Bronchial epithelial cell (primary cell): Measurements from ENCODE around the gene ABITRAM. TPM values are rescaled to one million over a fixed set of nuclear protein-coding genes. Genes with fewer than 3 reads are reported as not detected.
A peak's percentile ranks its signal among the peaks of the same experiment; 100 is the strongest.

Experiments used
- DNase-seq: peaks from one replicate; pipeline ENCODE4 v3.0.0-alpha.2; 2010; ENCODE audit warnings: low read depth
- FAIRE-seq: peaks from 2 replicates; lab custom pipeline; 2011; peaks lifted over from hg19 to GRCh38; lab: Jason Lieb, UNC
- H3K27me3 ChIP-seq: 2 replicates; pipeline ENCODE4 v1.5.1; 2011; ENCODE audit warnings: low read length; ENCODE audit not compliant: control insufficient read depth, insufficient read depth
- H3K36me3 ChIP-seq: 2 replicates; pipeline ENCODE4 v1.5.1; 2011; ENCODE audit warnings: low read length; ENCODE audit not compliant: control insufficient read depth, insufficient read depth
- H3K4me3 ChIP-seq: 2 replicates; pipeline ENCODE4 v1.5.1; 2011; ENCODE audit warnings: mild to moderate bottlenecking, low read depth, low read length, control low read depth
- total RNA-seq: library from RNA; depleted of rRNA; stranded (reverse); fragments of >200 nt; gene quantifications from 2 replicates; pipeline ENCODE4 v1.2.1, GENCODE V29; 2014
- TF ChIP-seq, protein P1 (sequence below): IDR thresholded peaks from 2 replicates; pipeline ENCODE4 v1.5.1; 2011; ENCODE audit warnings: mild to moderate bottlenecking, moderate library complexity, low read length, control low read depth, inconsistent platforms; ENCODE audit not compliant: insufficient read depth, severe bottlenecking

The ABITRAM gene
- total RNA-seq, 1 donor from 2014 or later = 8.2 TPM

GRCh38 chr9:108953983-108954574 is 19.9 kb downstream of the ABITRAM start:
- TF ChIP-seq, protein P1, sequence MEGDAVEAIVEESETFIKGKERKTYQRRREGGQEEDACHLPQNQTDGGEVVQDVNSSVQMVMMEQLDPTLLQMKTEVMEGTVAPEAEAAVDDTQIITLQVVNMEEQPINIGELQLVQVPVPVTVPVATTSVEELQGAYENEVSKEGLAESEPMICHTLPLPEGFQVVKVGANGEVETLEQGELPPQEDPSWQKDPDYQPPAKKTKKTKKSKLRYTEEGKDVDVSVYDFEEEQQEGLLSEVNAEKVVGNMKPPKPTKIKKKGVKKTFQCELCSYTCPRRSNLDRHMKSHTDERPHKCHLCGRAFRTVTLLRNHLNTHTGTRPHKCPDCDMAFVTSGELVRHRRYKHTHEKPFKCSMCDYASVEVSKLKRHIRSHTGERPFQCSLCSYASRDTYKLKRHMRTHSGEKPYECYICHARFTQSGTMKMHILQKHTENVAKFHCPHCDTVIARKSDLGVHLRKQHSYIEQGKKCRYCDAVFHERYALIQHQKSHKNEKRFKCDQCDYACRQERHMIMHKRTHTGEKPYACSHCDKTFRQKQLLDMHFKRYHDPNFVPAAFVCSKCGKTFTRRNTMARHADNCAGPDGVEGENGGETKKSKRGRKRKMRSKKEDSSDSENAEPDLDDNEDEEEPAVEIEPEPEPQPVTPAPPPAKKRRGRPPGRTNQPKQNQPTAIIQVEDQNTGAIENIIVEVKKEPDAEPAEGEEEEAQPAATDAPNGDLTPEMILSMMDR = peak; percentile 43
- DNase-seq = peak; percentile 64
- H3K27me3 ChIP-seq = no peaks in the 10 kb centered on the region
- no peak overlapping the region for H3K4me3 ChIP-seq
- H3K36me3 ChIP-seq = no peaks in the 10 kb centered on the region
- FAIRE-seq = no peak

DNA sequence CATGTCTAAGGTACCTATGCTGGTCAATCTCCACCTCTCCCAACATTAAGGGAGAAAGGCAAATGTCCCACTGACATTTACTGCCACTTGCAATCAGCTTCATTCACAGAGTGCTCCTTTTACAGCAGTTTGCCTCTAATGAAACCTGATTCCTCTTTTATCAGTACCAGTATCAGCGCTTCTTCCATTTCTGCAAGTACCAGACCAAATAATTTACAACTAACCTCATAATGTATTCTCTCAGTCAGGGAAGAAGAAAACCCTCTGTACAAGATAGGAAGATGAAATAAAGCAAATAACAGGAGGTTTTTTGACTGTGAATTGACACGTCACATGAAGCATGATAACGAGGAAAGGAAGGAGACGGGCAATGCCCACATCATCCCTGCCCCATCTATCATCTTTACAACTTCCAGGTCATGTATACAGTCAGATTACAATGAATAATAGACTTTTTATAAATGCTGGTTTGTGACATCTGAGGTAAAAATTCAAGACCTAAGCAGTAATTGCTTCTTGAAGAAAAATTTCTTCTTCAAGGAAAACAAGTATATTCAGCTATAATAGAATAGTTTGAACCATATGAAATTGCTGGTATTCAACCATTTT is 21.9 kb downstream of the ABITRAM start:
- TF ChIP-seq, protein P1 = no peak
- FAIRE-seq = no peak
- H3K4me3 ChIP-seq = no peak overlapping the region
- DNase-seq = no peak
- no peaks in the 10 kb centered on the region for H3K36me3 ChIP-seq
- H3K27me3 ChIP-seq = no peaks in the 10 kb centered on the region

DNA sequence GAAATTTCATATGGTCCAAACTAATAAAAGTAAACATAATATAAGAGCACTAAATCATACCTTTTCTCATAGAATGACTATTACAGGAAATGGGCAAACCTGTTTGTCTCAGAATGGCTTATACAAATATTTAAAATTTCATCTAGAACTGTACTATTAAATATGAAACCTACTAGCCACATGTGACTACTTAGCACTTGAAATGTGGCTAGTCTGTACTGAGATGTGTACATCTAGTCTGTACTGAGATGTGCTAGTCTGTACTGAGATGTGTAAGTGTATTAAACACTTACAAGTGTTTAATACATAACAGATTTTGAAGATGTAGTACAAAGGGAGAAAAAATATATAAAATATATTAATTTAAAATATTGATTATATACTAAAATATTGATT is 22.4 kb downstream of the ABITRAM start:
- no peaks in the 10 kb centered on the region for H3K36me3 ChIP-seq
- TF ChIP-seq, protein P1 = no peak
- no peak overlapping the region for H3K4me3 ChIP-seq
- FAIRE-seq (no peak), DNase-seq (no peak)
- H3K27me3 ChIP-seq = no peaks in the 10 kb centered on the region

- DNase-seq (no peak), FAIRE-seq (no peak)
- no peak overlapping the region for H3K4me3 ChIP-seq
- H3K27me3 ChIP-seq = no peaks in the 10 kb centered on the region
- TF ChIP-seq, protein P1 = no peak
- H3K36me3 ChIP-seq = no peaks in the 10 kb centered on the region
Observed at GRCh38 chr9:108960331-108960730, 26.1 kb downstream of the ABITRAM start.

- FAIRE-seq (no peak), DNase-seq (no peak)
- Histone ChIP-seq H3K4me3 (no peak overlapping the region), H3K36me3 (no peaks in the 10 kb centered on the region), H3K27me3 (no peaks in the 10 kb centered on the region)
- TF ChIP-seq, protein P1 = no peak
Observed at GRCh38 chr9:108961151-108961550, 27.0 kb downstream of the ABITRAM start.
